Thyroid gland (tissue), 4 donors: Measurements from ENCODE around the gene C17orf50.

Experiments used
- POLR2A ChIP-seq, 2 donors: fragments of 450-650 bp; IDR thresholded peaks; one replicate each; pipeline ENCODE4 v1.6.1; 2017; ENCODE audit warnings: antibody characterized with exemption in 2 of 2, mild to moderate bottlenecking in 2 of 2, moderate library complexity in 1 of 2
- TF ChIP-seq, protein P1 (sequence below), 6 experiments: fragments of 200-600 bp in 3 of 6; fragments of 450-650 bp in 3 of 6; sonication (generic) in 3 of 6; IDR thresholded peaks; one replicate each; pipeline ENCODE4 v1.5.1; 2016 to 2019; ENCODE audit warnings: antibody characterized with exemption in 6 of 6, mild to moderate bottlenecking in 2 of 6, inconsistent platforms in 1 of 6, moderate library complexity in 1 of 6

DNA sequence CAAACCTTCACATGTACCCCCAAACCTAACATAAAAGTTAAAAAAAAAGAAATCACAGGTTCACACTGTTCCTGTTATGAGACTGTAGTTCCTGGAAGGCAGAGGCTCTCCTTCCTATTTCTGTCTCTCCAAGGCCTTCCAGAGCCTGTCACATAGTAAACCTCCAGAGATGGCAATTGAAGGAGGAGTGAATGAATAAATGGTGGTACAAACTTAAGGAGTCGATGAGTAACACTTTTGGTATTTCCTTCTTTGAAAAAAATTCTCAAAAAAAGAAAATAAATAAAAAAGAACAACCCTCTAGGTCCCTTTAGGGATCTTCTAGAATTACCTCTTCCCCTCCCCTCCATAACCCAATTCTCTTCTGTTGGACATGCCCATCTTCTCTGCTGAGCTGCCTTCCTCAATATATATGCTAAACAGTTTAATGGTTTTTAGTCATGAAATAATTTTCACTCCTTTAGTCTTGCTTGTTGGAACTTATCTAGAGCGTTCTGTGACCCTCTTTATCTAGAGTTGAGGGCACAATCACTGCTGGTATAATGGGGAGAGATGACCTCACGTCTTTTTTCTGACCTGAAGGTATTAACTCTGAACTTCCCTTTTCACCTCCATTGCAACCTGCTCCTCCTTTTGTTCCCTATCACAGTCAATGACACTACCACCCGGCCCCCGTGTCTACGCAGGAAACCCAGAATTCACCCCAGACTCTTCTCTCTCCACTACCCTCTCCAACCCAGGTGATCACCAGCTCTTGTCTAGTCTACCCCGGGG is 46.9 kb downstream of the C17orf50 start:
- TF ChIP-seq, protein P1, sequence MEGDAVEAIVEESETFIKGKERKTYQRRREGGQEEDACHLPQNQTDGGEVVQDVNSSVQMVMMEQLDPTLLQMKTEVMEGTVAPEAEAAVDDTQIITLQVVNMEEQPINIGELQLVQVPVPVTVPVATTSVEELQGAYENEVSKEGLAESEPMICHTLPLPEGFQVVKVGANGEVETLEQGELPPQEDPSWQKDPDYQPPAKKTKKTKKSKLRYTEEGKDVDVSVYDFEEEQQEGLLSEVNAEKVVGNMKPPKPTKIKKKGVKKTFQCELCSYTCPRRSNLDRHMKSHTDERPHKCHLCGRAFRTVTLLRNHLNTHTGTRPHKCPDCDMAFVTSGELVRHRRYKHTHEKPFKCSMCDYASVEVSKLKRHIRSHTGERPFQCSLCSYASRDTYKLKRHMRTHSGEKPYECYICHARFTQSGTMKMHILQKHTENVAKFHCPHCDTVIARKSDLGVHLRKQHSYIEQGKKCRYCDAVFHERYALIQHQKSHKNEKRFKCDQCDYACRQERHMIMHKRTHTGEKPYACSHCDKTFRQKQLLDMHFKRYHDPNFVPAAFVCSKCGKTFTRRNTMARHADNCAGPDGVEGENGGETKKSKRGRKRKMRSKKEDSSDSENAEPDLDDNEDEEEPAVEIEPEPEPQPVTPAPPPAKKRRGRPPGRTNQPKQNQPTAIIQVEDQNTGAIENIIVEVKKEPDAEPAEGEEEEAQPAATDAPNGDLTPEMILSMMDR (IDR thresholded peaks at IDR 0.05), result no peak
- no peak for TF ChIP-seq POLR2A (IDR thresholded peaks at IDR 0.05)
